HG03442 (cell line): ENCODE results near the gene CLDN8.

ENCODE experiments used
- ATAC-seq: cut with Tn5 transposase; IDR thresholded peaks from one replicate; pipeline ENCODE4 v1.9.1; 2021; ENCODE audit warnings: mild to moderate bottlenecking, moderate library complexity; ENCODE audit not compliant: unreplicated experiment

Gene CLDN8

DNA sequence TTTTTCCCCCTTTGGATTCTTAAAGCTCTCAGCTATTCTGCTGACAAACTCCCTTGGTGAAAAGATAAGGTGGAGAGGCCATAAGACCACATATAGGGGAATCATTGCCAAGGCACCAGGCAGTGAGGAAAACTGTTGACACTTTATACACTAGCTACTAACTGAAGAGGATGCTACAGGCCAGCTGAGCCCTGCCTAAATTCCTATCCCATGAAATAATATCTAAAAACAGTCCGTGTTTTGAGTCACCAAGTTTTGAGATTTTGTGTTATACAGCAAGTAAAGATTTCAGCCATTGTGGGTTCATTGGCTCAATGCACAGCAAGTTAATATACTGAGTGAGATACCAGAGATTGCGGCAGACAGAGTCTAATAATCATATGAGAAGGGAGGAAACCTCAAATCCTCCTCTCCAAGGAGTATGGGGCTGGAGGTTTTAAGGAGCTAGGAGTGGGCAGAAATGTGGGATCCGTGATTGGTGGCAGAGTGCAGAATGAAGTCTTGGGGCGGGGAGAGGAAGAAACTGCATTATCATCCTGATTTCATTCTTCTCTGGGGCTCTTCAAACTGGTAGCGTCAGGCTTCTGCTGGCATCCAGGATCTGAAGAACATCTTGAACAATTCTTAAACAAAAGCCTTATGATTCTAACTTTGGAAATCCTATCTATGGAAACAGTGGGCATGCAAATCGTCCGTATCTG is 9.2 kb downstream of the CLDN8 start:
- ATAC-seq: no peak

DNA sequence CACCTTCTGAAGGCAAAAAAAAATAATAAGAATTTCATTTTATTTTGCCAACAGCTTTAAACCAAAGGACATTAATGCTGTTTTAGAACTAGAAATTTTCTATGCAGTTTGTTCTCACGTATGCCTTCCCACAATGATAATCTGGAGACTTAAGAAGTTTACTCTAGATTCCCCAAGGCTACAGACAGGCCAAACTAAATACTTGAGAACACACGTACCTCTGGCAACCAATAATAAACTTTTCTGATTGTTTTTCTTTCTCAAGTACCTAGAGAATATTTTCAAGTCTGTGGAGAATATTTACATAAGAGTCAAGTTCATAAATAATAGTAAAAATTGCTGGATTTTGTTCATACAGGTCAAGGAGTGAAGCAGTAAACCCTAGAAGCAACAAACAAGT is 15.9 kb downstream of the CLDN8 start:
- ATAC-seq: no peak

DNA sequence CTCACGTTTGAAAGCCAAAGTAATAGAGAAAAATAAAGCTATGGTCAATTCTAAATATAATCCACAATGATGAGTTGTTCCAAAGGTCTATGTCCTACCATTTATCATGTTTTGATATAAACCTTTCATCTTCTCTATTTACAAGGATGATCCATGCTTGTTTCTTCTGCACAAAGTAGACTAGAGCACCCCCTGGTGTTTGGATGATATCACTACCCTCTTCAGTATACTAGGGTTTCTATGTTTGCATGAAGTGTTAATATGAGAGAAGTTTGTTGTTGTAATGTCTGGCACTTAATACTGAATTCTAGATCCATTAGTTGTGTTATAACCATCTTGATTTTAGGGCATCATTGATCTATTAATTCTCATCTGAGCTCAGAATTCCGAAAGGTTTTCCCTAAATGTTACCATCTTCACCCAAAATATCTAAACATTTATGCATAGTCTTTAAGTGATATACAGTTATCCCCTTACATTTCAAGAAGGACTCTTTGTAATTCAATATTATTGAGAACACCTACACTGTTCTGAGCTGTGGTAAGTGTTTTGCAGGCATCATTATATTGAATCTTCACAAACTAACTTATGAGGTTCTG is 21.1 kb downstream of the CLDN8 start:
- peak; percentile 67 for ATAC-seq

DNA sequence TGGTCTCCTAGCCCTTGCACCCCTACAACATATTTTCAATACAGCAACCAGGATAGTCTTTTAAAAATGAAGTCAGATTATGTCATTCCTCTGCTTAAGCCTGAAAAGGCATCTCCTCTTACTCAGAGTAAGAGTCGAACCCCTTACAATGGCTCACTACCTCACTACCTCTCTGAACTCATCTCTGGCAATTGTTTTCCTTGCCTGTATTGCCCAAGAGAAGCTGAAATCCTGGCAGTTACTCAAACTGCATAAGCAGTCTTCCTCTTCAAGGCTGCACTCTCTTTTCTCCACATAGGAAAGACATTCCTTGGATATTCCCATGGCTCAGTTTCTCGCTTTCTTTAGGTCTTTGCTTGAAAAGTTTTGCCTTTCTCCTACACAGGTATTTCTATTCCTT is 22.7 kb downstream of the CLDN8 start:
- no peak for ATAC-seq

DNA sequence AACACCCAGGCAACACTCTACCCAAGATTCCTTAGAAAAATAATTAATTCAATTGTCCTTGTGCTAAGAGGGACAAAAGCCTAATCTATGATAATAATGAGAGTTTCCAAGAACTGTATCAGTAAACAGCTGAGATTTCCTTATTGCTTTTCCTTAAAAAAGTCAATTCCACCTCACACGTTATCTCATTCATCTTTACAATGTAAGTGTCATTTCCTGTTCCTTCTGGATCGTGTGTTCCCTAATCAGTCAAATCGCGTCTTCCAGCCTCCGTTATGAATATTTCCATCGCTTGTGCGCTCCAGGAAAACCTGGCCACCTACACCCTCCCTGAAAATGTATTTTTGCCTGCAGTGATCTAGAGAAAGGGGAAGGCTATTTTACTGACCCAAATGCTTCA is 25.3 kb downstream of the CLDN8 start:
- ATAC-seq: no peak

DNA sequence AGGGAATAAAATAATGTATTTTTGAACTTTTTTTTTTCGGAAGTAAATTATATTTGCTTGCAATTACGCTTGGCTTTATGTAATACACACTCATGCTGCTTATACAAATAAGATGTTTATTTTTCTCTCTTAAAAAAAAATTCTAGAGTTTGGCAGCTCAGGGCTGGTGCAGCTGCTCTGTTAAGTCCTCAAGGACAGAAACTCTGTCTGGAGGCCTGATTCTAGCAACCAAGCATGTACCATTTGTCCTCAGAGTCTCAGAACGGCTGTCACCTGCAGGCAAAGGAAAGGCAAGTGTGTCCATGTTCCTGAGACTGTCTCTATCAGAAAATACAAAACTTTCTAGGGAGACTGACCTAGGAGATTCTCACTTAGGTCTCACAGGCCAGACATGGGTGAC is 26.1 kb downstream of the CLDN8 start:
- no peak for ATAC-seq

DNA sequence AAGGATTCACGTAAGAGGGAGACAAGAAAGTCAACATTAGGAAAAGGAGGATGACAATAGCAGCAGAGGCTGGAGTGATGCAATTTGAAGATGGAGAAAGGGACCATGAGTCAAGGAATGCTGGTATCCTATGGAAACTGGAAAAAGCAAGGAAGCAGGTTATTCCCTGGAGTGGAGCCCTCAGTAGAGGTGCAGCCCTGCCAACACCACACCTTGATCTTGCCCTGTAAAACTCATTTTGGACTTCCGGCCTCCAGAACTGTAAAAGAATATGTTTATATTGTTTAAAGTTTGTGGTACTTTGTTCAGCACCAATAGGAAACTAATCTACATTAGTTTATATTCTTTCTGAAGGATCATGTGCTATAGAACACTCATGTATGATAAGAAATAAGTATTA is 29.7 kb downstream of the CLDN8 start:
- ATAC-seq: no peak

DNA sequence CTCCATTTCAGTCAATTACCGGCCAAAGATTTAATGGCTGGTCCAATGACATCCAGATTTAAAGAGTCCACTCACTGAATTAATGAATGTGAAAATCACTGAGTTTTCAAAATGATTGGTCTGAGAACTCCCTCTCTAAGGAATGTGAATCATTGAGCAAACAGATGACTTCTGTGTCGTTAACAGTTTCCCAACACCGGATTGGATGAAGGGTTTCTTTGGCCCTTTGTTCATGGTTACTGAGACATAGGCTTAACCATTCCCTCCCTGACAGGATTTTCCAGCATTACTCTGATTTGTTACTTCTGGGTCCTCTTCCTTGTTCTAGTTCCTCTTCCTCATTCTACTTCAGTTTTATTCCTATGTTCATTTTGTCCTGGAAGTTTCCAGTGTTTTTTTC is 47.8 kb downstream of the CLDN8 start:
- no peak for ATAC-seq

DNA sequence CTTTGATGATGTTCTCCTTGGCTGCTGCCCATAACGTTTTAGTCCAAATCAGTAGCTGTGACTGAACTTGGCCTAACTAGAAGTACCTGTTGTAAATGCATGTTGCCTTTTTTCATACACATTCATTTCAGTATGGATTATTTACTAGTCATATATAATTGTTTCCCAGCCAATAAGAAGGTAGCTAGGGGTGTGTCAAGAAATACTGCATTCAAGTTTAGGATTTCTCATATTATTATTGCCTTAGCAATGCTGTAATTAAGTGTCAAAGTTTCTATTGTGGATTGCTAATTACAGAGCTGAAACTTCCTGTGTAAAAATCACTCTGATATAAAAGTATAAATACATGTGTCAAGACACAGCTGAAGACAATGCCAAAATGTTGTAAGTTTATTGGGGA is 49.2 kb downstream of the CLDN8 start, which contains the start of gene CLDN17:
Gene CLDN17, minus strand, starts transcription at position 101 of the 400 bp plus-strand sequence. CDS start 188 bp downstream, outside the sequence.
- ATAC-seq: no peak

DNA sequence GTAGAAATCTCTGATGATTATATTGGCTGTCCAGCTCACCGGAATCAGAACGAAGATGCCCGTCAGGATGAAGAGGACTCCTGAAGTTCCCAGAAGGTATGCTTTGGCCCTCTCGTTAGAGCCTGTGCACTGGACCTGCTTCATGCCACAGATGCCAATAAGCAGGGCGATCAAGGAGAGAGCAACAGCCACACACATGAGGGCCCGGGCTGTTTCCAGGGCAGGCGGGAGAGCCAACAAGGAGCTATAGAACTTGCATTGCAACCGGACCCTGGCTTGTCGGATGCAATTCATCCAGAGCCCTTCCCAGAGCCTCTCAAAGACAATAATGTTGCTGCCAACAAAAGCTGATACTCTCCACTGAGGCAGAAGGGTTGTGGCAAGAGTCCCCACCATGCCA is 49.7 kb downstream of the CLDN8 start:
- ATAC-seq: no peak

DNA sequence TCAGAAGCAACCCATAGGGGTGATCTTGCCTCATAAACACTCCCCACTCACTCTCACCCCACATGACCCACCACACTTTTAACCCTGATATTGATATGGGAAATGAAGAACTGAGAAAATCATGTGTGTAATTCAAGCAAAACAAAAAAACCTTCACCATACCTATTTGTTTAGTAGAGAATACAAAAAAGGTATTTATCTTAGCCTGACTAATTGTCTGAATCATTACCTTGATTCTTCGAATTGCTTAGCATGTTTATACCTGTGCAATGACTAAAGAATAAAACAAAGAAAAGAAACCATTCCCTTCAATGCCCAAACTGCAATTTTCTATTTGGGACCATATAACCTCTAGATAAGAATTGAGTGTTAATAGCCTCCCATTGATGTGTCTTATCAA is 51.1 kb downstream of the CLDN8 start:
- ATAC-seq: no peak
